DMS153 treated with DMSO at 0.1 percent for 48 hours (cell line): ENCODE results near the gene PIK3R1.

Source experiments
- DNase-seq: peaks from one replicate; lab custom pipeline; 2025; ENCODE audit not compliant: unreplicated experiment; lab: John Stamatoyannopoulos, UW

Gene PIK3R1

DNA sequence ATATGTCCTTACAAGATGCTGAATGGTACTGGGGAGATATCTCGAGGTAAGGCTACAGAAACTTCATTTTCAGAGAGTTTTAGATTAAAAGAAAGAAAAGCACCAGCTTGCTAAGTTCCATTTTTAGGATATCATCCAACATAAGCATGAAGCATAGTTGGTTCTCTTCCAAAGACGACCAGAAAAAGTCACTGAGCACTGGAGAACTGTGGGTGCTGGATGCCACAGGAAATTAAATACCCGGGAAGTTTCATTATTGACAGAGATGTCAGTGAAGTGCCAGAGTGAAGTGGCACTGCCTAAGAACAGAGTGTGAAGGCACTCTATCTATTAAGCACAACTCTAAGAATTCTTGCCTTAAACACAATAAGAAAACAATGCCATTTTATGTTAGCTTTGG is 76.8 kb downstream of the PIK3R1 start:
- no peak for DNase-seq

DNA sequence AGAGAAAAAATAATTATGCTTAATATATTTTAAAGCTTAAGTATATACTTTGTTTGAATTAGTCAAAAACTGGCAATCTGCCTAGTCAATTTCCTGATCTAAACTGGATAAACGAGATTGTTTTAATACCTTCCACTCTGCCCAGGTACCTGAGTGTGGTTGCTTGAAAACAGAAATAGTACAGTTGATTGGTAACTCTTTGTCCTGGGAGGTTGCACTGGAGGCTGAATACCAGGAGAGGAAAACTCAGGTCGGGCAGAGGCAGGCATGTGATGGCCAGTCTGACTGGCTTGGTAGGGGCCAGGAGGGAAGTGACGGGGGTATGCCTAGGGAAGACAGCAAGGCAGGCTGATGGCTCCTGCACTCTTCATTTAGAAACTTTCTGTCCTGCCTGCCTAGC is 80.2 kb downstream of the PIK3R1 start:
- no peak for DNase-seq

DNA sequence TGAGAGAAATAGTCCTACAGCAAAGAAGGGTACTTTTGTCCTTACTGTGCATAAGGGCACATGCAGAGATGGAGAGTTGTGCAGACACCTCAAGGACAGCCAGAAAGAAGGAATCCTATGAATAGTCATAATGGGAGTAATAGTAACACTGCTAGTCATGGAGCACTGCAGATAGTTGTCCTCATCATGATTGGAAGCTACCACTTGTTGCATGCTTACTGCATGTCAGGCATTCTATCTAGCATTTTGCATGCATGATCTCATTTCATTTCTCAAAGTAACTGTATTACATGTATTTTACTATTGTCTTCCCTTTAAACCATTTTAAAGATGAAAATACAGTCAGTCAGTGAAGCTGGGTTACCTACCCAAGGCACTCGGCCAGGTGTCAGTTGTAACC is 81.3 kb downstream of the PIK3R1 start:
- DNase-seq, result no peak

DNA sequence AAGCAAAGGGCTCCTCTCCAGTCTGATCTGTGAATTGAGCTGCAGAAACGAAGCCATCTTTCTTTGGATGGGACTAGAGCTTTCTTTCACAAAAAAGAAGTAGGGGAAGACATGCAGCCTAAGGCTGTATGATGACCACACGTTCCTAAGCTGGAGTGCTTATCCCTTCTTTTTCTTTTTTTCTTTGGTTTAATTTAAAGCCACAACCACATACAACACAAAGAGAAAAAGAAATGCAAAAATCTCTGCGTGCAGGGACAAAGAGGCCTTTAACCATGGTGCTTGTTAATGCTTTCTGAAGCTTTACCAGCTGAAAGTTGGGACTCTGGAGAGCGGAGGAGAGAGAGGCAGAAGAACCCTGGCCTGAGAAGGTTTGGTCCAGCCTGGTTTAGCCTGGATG is 82.1 kb downstream of the PIK3R1 start:
- no peak for DNase-seq

DNA sequence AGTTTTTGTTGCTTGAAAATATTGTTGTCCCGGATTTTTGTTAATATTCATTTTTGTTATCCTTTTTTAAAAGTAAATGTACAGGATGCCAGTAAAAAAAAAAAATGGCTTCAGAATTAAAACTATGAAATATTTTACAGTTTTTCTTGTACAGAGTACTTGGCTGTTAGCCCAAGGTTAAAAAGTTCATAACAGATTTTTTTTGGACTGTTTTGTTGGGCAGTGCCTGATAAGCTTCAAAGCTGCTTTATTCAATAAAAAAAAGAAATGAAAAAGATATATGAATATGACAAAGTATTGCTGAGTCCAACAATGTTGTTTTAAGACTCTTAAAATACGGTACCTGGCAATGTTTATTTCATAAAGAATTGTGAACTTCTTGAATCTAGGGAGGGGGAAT is 82.9 kb downstream of the PIK3R1 start:
- no peak for DNase-seq

DNA sequence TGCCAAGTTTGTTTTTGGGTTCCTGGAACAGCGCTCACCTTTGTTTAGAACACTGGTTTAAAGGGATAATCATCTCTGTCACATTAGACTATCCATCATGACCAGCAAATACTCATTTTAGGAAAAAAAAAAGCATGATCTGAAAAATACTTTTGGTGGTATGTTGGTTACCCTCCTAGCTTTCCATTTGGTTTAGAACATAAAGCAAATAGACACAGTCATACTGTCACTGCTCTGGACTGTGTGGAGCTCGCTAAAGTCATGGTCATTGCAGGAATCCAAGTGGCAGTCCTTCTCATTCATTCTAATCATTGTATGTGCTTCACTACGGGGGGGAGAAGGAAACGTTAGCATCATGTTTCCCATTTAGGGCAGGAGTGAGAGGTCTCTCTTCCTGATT is 83.5 kb downstream of the PIK3R1 start:
- no peak for DNase-seq

DNA sequence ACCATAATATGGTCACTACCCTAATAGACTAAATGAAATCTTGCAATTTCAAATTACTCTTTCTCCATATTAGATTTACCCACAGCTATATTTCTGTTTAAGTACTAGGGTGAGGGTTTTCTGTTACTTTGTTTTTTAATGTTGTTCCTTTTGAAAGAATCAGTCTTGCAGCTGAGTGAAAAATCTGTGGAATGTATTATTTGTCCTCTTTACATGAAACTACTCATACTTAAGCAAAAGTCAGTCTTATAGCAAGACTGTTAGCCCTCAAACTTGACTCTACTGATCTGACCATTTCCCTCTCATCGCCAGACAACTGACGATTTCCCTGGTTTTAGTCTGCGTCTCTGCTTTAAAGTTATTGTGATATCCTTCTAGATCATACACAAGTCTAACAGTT is 84.0 kb downstream of the PIK3R1 start:
- no peak for DNase-seq

DNA sequence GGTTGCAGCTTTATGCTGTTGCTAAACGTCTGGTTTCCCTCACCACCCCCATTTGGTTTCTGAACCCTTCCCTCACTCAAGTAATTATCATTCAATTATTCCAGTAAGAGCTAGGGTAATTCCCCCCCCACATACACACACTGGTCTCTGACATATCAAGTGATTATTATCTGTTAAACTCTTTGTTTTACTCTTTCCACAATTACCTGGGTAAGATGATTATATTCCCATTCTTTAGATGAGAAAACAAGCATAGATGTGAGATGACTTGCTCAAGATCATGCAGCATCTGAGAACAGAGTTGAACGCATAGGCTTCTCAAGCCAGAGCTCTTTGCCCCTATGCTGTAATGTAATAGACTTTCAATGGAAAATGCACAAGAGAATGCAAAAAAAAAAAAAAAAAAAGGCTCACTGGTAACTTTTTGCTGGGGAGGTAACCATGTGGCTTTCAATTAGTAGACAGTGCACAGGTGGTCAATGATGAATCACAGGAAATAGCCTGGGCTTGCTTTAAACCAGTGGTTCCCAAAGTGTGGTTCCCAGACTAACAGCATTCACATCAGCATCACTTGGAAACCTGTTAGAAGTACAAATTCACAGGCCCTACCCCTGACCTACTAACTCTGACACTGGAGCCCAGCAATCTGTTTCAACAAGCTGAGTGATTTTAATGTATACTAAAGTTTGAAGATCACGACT is 87.6 kb downstream of the PIK3R1 start:
- no peak for DNase-seq

DNA sequence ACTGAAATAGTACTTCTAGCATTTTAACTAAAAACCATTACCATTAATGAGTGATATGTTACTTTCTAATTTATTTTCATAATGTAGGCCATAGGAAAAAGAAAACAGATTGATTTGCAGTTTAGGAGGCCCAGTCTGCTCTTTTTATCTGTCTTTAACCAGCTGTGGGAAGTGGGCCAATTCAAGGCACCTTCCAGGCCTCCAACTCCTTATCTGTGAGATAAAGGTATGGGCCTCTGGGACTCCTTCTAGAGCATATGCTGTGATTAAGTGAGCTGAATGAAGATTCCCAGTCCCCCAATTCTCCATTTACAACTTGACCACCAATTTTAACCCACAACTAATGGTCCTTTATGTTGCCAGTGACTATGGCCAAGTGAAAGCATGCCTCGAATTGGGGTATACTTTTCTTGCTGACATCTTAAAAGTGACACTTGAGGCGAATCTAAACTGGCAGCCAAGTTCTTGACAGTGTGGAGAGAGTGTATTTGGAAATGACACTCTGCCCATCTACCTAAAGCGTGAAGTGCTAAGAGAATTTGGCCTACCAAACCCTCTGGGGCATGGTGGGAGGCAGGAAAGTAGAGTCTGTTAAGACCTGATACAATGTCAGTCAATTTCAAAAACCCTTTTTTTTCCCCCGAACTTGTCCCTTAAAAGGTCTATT is 88.3 kb downstream of the PIK3R1 start:
- no peak for DNase-seq

DNA sequence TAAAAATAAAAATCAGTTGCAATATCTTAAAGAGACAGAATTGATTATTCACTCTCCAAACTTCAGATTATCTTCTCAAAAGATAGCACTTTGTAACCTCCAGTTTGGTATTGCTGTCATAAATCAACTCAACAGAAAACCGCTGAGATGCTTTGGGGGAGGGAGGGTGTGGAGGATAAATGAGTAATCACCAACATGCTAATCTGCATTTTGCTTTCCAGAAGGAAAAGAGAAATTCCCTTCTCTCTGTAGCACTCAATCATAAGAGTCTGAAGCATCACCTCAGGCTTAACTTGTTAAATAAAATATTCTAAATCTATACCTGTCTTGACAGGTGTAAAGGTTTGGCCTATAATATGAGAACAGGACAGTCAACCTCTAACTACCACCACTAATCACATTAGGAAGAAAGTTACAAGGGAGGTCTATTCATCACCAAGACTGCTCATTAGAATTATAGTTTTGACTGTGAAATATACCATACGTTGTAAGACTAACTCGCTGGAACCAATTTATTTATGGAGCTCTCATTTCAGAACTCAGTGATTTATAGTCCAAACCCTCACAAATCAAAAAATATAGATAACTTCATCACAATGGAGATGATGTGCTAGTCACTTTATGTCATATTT is 89.0 kb downstream of the PIK3R1 start:
- no peak for DNase-seq

DNA sequence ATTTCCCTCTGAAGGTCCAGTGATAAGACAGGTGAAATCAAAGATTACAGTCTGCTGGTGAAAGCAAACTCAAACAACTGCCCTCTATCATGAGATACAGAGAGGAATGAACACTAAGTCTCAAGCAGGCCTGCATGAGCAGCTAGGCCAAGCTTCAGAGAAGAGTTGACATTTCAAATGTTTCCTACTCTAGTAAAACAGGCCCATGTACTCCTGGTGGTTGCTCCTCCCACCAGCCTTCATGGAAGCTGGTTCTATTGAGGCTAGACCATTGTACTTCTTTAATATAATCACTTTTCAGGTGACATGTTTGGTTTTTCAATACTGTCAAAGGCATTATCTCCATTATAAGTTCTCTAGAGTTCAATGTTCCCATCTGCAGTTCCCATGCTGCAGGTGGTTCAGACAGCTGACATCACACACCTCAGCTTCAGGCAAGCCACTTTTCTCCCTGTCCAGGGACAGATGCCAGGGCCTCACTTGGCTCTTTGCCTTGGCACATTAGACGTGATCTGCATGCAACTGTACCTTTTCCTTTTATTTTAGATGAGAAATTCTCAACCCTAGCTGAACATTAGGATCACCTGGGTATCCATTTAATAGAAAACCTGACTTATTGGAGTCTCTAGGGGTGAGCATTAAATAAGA is 89.8 kb downstream of the PIK3R1 start:
- DNase-seq, result no peak

DNA sequence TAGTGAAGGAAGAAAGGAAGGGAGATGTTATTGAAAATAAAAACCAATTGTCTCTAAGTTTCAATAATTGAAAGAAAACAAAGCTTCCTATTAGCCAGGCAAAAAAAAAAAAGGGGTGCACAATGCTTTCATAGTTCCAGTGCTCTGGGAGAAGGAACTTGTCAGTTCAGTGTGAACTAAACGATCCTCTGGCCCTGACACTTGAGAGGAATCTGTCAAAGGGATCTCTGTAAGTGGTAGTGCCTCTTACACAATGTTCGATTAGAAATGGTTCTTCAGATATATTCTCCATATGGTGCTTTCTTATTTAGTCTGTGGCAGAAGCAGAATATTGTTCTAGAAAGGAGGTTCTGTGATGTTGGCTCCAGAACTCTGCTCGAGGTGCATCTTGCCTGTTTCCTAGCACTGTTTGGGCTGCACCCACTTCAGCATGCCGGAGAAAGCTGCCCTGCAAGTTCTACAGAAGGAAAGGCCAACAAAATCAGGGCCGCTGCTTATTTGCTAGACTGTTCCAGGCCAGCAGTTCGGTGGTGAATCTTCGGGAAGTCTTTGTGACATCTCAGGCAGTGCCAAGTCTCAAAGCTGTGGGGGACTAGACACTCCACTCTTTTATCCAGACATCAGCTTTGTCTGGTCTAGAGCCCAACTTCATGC is 90.9 kb downstream of the PIK3R1 start:
- DNase-seq, result no peak

DNA sequence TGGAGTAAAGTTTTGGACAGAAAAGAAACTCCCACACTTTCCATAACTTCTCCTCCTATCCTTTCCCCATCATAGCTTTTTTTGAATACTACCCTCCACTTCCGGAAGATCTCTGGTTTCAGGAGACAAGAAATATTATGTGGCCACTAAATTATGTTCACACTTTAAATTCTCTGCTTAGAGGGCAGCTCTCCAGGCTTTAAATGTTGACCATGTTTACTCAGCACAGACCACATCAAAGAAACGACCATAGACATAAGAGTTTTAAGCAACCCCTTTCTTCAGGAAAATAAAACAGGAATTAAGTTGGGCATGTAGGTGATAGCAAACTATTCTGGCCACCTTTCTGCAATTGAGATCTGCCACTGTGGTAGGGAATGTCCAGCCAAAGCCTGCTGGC is 97.8 kb downstream of the PIK3R1 start:
- no peak for DNase-seq

DNA sequence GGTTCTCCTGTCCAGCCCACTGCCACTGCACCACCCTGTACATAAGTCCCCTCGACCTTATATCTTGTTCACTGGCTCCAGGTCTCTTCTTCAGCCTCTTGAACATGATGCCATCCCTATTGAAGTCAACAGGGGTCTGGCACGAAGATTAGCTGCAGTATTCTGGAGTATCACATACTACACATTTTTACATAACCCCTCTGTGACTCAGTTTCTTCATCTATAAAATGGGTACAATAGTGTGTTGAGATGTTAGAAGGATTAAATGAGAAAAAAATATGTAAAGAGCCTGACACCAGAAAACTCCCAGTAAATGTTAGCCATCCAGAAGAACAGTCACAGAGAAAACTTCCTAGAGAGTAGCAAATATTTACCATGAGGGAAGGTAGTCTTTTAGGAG is 98.9 kb downstream of the PIK3R1 start:
- no peak for DNase-seq

DNA sequence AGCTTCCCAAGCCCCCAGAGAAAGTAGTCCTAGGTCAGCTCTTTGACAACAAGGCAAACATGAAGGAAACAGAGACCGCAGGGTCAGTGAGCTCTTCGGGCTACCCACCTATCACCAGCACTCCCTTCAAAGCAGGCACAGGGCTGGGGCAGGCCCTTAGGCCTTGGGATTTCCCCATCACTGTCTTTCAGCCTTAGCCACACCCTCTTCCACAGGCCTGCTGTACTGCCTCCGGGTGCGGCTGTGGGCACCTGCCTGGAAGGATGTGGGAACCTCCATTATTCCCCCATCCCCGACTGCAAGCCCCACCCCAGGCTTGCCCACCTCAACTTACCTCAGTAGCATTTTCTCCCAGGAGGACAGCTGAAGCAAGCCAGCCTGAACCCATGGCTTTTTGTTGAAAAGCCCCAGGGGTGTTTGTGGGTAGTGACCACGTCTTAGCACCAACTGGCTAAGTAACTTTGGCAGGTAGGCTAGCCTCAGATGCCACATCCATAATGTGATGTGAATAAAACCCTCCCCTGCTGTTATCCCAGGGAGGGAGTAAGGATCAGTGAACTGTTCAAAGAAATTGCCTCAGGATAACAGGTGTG is 100.2 kb downstream of the PIK3R1 start:
- DNase-seq, result no peak

DNA sequence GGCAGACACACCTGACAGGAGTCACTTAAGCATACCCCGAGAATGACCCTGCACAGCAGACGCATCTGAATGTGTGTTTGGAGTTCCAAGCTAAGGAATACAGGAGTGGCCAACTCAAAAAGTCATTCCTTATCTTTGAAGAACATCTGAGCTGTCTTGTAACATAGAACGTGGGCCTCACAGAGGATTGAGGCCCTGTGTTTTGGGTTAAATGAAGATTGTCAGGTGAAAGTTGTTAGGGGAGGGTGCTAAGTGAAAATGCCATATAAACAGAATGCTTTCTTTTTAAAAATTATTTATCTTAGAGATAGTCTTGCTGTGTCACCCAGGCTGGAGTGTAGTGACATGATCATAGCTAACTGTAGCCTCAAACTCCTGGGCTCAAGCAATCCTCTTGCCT is 100.9 kb downstream of the PIK3R1 start:
- DNase-seq, result no peak

DNA sequence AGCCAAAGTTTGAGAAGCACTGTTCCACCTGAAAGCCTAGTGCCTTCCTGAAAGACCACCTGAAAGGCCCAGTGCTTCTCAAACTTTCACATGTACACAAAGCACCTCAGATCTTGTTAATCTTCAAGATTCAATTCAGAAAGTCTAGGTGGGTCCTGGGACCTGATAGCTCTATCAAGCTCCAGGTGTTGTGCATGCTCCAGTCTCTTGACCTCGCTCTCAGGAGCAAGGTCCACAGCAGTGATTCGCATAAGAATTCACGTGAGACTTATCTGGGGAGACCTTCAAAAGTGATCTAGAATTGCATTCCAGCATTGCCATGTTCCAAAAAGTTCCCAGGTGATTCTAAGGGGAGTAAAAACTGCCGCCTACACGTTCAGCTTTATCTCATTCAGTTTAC is 102.1 kb downstream of the PIK3R1 start:
- DNase-seq, result no peak

DNA sequence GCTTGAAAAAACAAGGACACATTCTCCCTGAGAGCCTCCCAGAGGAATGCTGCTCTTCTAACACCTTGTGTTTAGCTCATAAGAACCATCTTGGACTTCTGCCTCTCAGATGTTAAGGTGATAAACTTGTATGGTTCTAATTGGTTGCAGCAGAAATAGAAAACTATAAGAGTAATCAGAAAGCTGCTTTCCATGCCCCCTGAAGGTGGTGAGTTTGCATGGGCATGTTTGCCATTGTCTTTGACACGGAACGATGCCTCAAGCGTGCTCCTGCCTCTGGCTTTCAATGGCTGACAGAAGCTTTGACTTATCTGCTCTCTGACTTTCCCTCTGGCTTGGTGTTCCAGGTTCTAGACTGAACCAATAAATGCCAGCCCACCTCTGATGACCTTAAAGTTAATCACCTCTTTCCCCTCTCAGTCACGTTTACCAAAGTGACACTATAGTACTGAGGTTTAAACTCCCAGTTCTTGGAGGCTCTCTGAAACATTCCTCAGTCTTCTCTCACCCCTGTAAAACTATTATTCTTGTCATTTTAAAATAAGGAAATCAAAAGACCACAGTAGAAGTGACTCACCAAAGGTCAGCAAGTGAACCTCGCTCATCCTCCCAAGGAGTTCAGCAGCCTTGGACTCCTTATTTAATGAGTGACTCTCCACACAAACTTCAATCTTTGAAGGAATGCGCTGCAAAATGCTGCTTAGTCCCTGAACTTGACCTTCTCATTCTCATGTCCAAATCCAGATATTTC is 103.6 kb downstream of the PIK3R1 start:
- no peak for DNase-seq

DNA sequence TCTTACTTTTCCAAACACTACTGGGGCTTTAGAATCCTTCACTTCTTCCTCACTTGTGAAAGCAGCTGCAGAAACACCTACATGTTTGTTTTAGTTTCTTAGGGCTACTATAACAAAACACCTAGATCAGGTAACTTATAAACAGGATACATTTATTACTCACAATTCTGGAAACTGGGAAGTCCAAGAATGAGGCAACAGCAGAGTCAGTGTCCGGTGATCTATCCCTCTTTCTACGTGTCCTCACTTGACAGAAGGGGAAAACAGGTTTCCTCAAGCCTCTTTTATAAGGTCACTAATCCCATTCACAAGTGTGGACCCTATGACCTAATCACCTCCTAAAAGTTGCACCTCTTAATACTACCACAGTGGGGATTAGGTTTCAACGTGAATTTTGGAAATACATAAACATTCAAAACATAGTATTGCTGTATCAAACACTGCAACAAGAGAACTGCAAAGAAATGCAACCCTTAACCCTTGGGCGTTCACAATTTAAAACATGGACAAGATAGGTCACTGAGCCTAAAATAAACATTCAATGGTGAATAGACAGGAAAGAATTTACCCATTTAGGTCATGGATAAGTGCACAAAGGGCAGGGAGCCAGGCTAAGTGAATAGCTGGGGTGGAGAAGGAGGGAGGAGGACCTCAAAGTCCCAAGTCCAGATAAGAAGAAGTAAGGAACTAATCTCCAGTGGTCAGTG is 104.3 kb downstream of the PIK3R1 start:
- DNase-seq, result no peak
